PC-9 (cell line): ENCODE results near the gene CCDC78.

Experiments used
- EZH2 ChIP-seq: fragments of 200-600 bp; sonication (generic); IDR thresholded peaks from 2 replicates; pipeline ENCODE4 v1.8.0; 2017; ENCODE audit warnings: antibody characterized with exemption, low read depth
- TF ChIP-seq, protein P1 (sequence below): fragments of 200-600 bp; sonication (generic); conservative IDR thresholded peaks from 2 replicates; pipeline ENCODE4 v1.6.1; 2017; ENCODE audit warnings: mixed run types, antibody characterized with exemption, mild to moderate bottlenecking, moderate library complexity

DNA sequence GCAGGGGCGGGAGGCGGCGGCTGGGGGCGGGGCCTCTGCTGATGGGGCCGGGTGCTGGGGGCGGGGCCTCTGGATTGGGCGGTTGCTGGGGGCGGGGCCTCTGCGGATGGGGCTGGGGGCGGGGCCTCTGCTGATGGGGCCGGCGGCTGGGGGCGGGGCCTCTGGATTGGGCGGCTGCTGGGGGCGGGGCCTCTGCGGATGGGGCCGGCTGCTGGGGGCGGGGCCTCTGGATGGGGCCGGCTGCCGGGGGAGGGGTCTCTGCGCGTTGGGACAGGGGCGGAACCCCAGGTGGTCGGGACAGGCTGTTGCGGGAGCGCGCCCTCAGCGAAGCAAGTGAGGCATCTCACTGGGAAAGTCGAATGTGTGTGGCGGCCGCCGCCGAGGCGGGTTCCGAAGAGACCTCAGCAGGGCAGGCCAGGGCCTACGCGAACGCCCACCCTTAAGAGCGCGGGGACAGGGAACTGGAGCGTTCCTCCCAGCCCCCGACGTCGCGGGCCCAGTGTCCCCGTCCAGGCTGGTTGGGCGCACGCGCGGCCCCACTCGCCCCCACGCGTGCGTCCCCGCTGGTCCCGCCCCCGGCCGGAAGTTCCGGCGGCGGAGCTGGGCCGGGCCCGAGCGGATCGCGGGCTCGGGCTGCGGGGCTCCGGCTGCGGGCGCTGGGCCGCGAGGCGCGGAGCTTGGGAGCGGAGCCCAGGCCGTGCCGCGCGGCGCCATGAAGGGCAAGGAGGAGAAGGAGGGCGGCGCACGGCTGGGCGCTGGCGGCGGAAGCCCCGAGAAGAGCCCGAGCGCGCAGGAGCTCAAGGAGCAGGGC is 46.2 kb downstream of the CCDC78 start, which contains the start of gene STUB1:
- TF ChIP-seq EZH2, result no peak
- TF ChIP-seq, protein P1, sequence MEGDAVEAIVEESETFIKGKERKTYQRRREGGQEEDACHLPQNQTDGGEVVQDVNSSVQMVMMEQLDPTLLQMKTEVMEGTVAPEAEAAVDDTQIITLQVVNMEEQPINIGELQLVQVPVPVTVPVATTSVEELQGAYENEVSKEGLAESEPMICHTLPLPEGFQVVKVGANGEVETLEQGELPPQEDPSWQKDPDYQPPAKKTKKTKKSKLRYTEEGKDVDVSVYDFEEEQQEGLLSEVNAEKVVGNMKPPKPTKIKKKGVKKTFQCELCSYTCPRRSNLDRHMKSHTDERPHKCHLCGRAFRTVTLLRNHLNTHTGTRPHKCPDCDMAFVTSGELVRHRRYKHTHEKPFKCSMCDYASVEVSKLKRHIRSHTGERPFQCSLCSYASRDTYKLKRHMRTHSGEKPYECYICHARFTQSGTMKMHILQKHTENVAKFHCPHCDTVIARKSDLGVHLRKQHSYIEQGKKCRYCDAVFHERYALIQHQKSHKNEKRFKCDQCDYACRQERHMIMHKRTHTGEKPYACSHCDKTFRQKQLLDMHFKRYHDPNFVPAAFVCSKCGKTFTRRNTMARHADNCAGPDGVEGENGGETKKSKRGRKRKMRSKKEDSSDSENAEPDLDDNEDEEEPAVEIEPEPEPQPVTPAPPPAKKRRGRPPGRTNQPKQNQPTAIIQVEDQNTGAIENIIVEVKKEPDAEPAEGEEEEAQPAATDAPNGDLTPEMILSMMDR, result no peak
